Right renal pelvis (tissue), 4 donors: Measurements from ENCODE around the gene DYNLT2B. TPM values are rescaled to one million over a fixed set of nuclear protein-coding genes. Genes with fewer than 3 reads are reported as not detected.
"Not testable (repeated sequence)": the region's sequence is repeated elsewhere in the genome, so short reads cannot be mapped to it uniquely, and the experiment has no call there.

Source experiments
- DNase-seq, 4 donors: peaks; one replicate each; pipeline ENCODE4 v3.0.0-alpha.2; 2013; ENCODE audit warnings: low read depth in 4 of 4, low spot score in 3 of 4, missing footprints in 1 of 4
- polyA plus RNA-seq, 4 donors: library from polyadenylated mRNA; unstranded; fragments of 120-200 nt; gene quantifications; one replicate each; pipeline ENCODE4 v1.2.1, GENCODE V29; 2013; ENCODE audit not compliant: insufficient read length in 4 of 4

The DYNLT2B gene
- 10 to 100 TPM; 30.7 to 35.9 (median 33.5) TPM for polyA plus RNA-seq

- peak; percentile 81 to 85 (median 83) for DNase-seq
Measured at GRCh38 chr3:196317687-196318467, at the start of gene DYNLT2B. Gene DYNLT2B (minus strand): TSS chr3:196318240. CDS start chr3:196318152, 88 bp downstream.

- DNase-seq = no peak
Measured at GRCh38 chr3:196365736-196366135, 47.7 kb upstream of the DYNLT2B start.

GRCh38 chr3:196360586-196360985 lies 42.5 kb upstream of the DYNLT2B start:
- DNase-seq = no peak

GRCh38 chr3:196358540-196358939 lies 40.5 kb upstream of the DYNLT2B start:
- DNase-seq = not testable (repeated sequence)

GRCh38 chr3:196357905-196358304 lies 39.9 kb upstream of the DYNLT2B start:
- no peak for DNase-seq

GRCh38 chr3:196356556-196356955 lies 38.5 kb upstream of the DYNLT2B start:
- no peak for DNase-seq

- no peak for DNase-seq
Measured at GRCh38 chr3:196355668-196356067, 37.6 kb upstream of the DYNLT2B start.

- DNase-seq = no peak
Measured at GRCh38 chr3:196354132-196354531, 36.1 kb upstream of the DYNLT2B start.

- DNase-seq = no peak
Measured at GRCh38 chr3:196351541-196351940, 33.5 kb upstream of the DYNLT2B start.

- no peak for DNase-seq
Measured at GRCh38 chr3:196350067-196350466, 32.0 kb upstream of the DYNLT2B start.

- DNase-seq = no peak
Measured at GRCh38 chr3:196348698-196349097, 30.7 kb upstream of the DYNLT2B start.

GRCh38 chr3:196344663-196345062 lies 26.6 kb upstream of the DYNLT2B start:
- DNase-seq = no peak

- not testable (repeated sequence) for DNase-seq
Measured at GRCh38 chr3:196343917-196344316, 25.9 kb upstream of the DYNLT2B start.

- DNase-seq = no peak
Measured at GRCh38 chr3:196341137-196341536, 23.1 kb upstream of the DYNLT2B start.

- no peak for DNase-seq
Measured at GRCh38 chr3:196340466-196340865, 22.4 kb upstream of the DYNLT2B start.

- no peak for DNase-seq
Measured at GRCh38 chr3:196339493-196340254, 21.6 kb upstream of the DYNLT2B start.

GRCh38 chr3:196339044-196339443 lies 21.0 kb upstream of the DYNLT2B start:
- no peak for DNase-seq

GRCh38 chr3:196336319-196337145 lies 18.5 kb upstream of the DYNLT2B start:
- no peak for DNase-seq

GRCh38 chr3:196335503-196335948 lies 17.5 kb upstream of the DYNLT2B start:
- no peak for DNase-seq

GRCh38 chr3:196334982-196335381 lies 16.9 kb upstream of the DYNLT2B start:
- no peak for DNase-seq

- no peak for DNase-seq
Measured at GRCh38 chr3:196332168-196332567, 14.1 kb upstream of the DYNLT2B start.
